Spleen (tissue), 11 donors: ENCODE results near the gene SCARB1. TPM values are rescaled to one million over a fixed set of nuclear protein-coding genes. Genes with fewer than 3 reads are reported as not detected.

Source experiments
- DNase-seq: peaks from one replicate; pipeline ENCODE4 v3.0.0-alpha.2; 2020
- H3K27ac ChIP-seq, 8 donors: fragments of 200-600 bp; sonication (generic) in 7 of 8; 1 replicate in 4 of 8; 2 replicates in 4 of 8; pipeline versions ENCODE4 v1.5.0 to v1.8.0; 2016 to 2021; ENCODE audit warnings: inconsistent platforms in 4 of 8, mild to moderate bottlenecking in 4 of 8, moderate library complexity in 1 of 8
- H3K27me3 ChIP-seq, 7 donors: fragments of 200-600 bp; sonication (generic) in 6 of 7; replicated peaks in 1 of 7; 1 replicate in 4 of 7; 2 replicates in 3 of 7; pipeline versions ENCODE4 v1.5.0 to v1.8.0; 2016 to 2021; ENCODE audit warnings: inconsistent platforms in 3 of 7, mild to moderate bottlenecking in 1 of 7
- H3K36me3 ChIP-seq, 6 donors: fragments of 200-600 bp; sonication (generic) in 5 of 6; 1 replicate in 4 of 6; 2 replicates in 2 of 6; pipeline versions ENCODE4 v1.5.0 to v1.8.0; 2016 to 2021; ENCODE audit warnings: inconsistent platforms in 2 of 6
- H3K4me1 ChIP-seq, 6 donors: fragments of 200-600 bp; sonication (generic) in 5 of 6; 1 replicate in 3 of 6; 2 replicates in 3 of 6; pipeline versions ENCODE4 v1.5.0 to v1.8.0; 2016 to 2021; ENCODE audit warnings: inconsistent platforms in 3 of 6
- H3K4me3 ChIP-seq, 8 donors: fragments of 200-600 bp; sonication (generic) in 7 of 8; 1 replicate in 4 of 8; 2 replicates in 4 of 8; pipeline versions ENCODE4 v1.5.0 to v1.8.0; 2016 to 2021; ENCODE audit warnings: inconsistent platforms in 4 of 8, mild to moderate bottlenecking in 4 of 8, moderate library complexity in 2 of 8
- H3K9me3 ChIP-seq, 8 donors: fragments of 200-600 bp; sonication (generic) in 7 of 8; 1 replicate in 4 of 8; 2 replicates in 4 of 8; pipeline versions ENCODE4 v1.5.0 to v1.8.0; 2016 to 2021; ENCODE audit warnings: inconsistent platforms in 4 of 8
- CTCF ChIP-seq, 11 experiments: fragments of 200-600 bp in 7 of 11; fragments of 450-650 bp in 4 of 11; sonication (generic) in 4 of 11; IDR thresholded peaks in 8 of 11; conservative IDR thresholded peaks in 3 of 11; 1 replicate in 7 of 11; 2 replicates in 4 of 11; pipeline versions ENCODE4 v1.4.0 to v1.8.0; 2016 to 2021; ENCODE audit warnings: antibody characterized with exemption in 11 of 11, inconsistent platforms in 4 of 11, mild to moderate bottlenecking in 1 of 11
- POLR2A ChIP-seq, 3 donors: fragments of 450-650 bp; IDR thresholded peaks; one replicate each; pipeline ENCODE4 v1.5.1; 2017; ENCODE audit warnings: antibody characterized with exemption in 3 of 3, mild to moderate bottlenecking in 1 of 3
- POLR2AphosphoS5 ChIP-seq, 3 donors: sonication (generic); formaldehyde crosslinking; IDR thresholded peaks; one replicate each; pipeline ENCODE4 v1.5.1; 2017; ENCODE audit warnings: antibody characterized with exemption in 3 of 3
- WGBS, 5 donors: extraction: QIAGEN DNeasy Blood & Tissue Kit in 3 of 5; methylation state at CpG; one replicate each; pipeline versions ENCODE4 v1.1.5 to v1.1.7; 2013 to 2018; 5-methylcytosine and 5-hydroxymethylcytosine counted together
- intact Hi-C: fragments of 100-400 bp; cut with DNase I; formaldehyde crosslinking; loops from one replicate; pipeline ENCODE4 v1.15.0; 2023; ENCODE audit warnings: low total_unique reads
- polyA plus RNA-seq, 3 donors: library from polyadenylated mRNA; stranded (reverse); fragments of 200-250 nt; gene quantifications; one replicate each; pipeline ENCODE4 v1.2.1, GENCODE V29; 2013
- total RNA-seq, 7 donors: library from RNA; depleted of rRNA in 3 of 7; stranded (reverse); fragments of >200 nt in 3 of 7; fragmentation: NEBNext Ultra II Directional in 4 of 7; extraction: Animal tissue kit (Norgen Biotek cat#: 25700) in 4 of 7; gene quantifications; one replicate each; pipeline versions ENCODE4 v1.1.0 to v1.2.1, GENCODE V29; 2016 to 2021
- donor health status: healthy with polysubstance abuse.
- donor health status: DM: no; HTN: no; CAD: no; lungs with moderate emphysema.
- donor health status: DM: no; HTN: no; CAD: no.
- donor health status: Bipolar disorder and iron deficiency.
- donor health status: healthy.
- donor health status: DM: no; HTN: no; CAD: no.
- donor health status: DM: yes; HTN: yes; CAD: no.

The SCARB1 gene
- total and polyA plus RNA-seq, 10 donors = 11.9 to 59.3 (median 24.3) TPM

DNA sequence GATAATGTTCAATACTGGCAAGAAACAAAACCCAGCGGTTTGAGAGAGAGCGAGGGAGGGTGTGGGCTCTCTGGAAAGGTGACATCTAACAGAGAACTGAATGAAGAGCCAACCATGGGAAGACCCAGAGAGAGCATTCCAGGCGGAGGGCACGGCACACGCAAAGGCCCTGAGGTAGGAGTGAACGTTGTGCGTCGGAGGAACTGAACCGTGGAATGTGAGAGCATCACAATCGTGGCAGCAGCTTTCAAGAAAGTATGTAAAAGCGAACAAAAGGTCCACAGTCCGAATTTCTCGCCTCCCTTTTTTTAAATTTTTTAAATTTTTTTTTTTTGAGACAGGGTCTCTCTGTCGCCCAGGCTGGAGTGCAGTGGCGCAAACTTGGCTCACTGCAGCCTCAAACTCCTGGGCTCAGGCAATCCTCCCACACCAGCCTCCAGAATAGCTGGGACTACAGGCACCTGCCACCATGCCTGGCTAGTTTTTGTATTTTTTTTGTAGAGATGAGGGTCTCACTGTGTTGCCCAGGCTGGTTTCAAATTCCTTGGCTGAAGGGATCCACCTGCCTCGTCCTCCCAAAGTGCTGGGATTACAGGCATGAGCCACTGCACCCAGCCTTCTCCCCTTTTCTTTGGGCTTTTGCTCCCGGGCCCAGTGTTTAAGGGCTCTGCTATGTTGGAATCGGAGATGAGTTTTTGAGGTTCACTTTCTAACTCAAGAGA is 15.3 kb upstream of the SCARB1 start:
- H3K36me3 ChIP-seq = no peaks in the 10 kb centered on the region
- no peak for TF ChIP-seq POLR2A (IDR thresholded peaks at IDR 0.05)
- TF ChIP-seq POLR2AphosphoS5 (IDR thresholded peaks at IDR 0.05) = no peak
- TF ChIP-seq CTCF (IDR thresholded peaks at IDR 0.05 in 8 of 11, conservative IDR thresholded peaks at IDR 0.05 in 3 of 11) = no peak
- intact Hi-C loops = no loop called here
- WGBS, 5 donors = 86 to 94% (median 92%) methylated on average over 18 of the region's 18 CpGs
- no peak overlapping the region for H3K4me3 ChIP-seq
- H3K4me1 ChIP-seq = peaks cover 0 to 36% (median 10%) of the 10 kb centered on the region in 6 donors
- H3K9me3 ChIP-seq = no peaks in the 10 kb centered on the region
- DNase-seq = no peak
- H3K27me3 ChIP-seq = no peaks in the 10 kb centered on the region
- no peak overlapping the region for H3K27ac ChIP-seq

DNA sequence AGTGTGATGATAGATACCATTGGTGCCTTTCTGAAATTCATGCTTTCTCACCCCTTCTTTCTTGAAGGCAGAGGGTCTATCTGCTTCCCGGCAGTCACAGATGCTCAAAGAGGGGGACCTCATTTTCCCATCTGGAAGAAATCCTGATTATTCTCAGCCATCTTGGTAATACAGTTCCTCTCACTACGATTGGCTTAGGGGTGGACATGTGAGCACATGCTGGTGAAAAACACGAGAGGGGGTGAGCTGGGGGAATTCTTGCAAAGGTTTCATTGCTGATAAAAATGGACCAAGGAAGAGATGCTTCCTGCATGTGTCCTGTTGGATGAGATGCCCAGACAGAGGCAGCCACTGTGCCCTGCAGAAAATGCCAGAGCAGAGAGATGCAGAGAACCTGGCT is 13.8 kb upstream of the SCARB1 start:
- no peaks in the 10 kb centered on the region for H3K9me3 ChIP-seq
- intact Hi-C loops = no loop called here
- WGBS, 5 donors = 76 to 95% (median 79%) methylated on average over 3 of the region's 3 CpGs

GRCh38 chr12:124876171-124876570 is 12.5 kb upstream of the SCARB1 start:
- 73 to 96% (median 94%) methylated on average over 2 of the region's 2 CpGs for WGBS, 5 donors
- no peak for DNase-seq
- Histone ChIP-seq H3K27ac (no peak overlapping the region), H3K27me3 (no peaks in the 10 kb centered on the region), H3K36me3 (no peaks in the 10 kb centered on the region), H3K9me3 (no peaks in the 10 kb centered on the region), H3K4me1 (peaks cover 0 to 9% (median 5%) of the 10 kb centered on the region in 6 donors), H3K4me3 (no peak overlapping the region)
- TF ChIP-seq CTCF (IDR thresholded peaks at IDR 0.05 in 8 of 11, conservative IDR thresholded peaks at IDR 0.05 in 3 of 11) = no peak
- TF ChIP-seq POLR2AphosphoS5 (IDR thresholded peaks at IDR 0.05) = no peak
- TF ChIP-seq POLR2A (IDR thresholded peaks at IDR 0.05) = no peak
- intact Hi-C loops = no loop called here

More for the DNA sequence above, 13.8 kb upstream of the SCARB1 start:
- Histone ChIP-seq H3K4me1 (peaks cover 0 to 22% (median 10%) of the 10 kb centered on the region in 6 donors), H3K27ac (no peak overlapping the region), H3K27me3 (no peaks in the 10 kb centered on the region), H3K4me3 (no peak overlapping the region), H3K36me3 (no peaks in the 10 kb centered on the region)
- TF ChIP-seq CTCF (IDR thresholded peaks at IDR 0.05 in 8 of 11, conservative IDR thresholded peaks at IDR 0.05 in 3 of 11) (no peak), POLR2A (IDR thresholded peaks at IDR 0.05) (no peak), POLR2AphosphoS5 (IDR thresholded peaks at IDR 0.05) (no peak)
- no peak for DNase-seq

DNA sequence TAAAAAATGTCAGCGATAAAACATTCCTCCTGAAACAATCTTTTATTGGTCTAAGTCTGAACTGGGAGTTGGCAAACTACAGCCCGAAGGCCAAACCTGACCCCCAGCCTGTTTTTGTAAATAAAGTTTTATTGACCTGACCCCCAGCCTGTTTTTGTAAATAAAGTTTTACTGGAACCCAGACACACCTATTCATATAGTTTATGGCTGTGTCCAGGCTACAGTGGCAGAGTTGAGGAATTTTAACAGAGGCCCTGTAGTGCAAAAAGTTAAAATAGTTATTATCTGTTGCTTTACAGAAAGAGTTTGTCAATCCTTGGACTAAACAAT is 12.1 kb upstream of the SCARB1 start:
- Histone ChIP-seq H3K4me1 (peaks cover 0 to 5% (median 1%) of the 10 kb centered on the region in 6 donors), H3K36me3 (no peaks in the 10 kb centered on the region), H3K27ac (no peak overlapping the region), H3K4me3 (no peak overlapping the region), H3K9me3 (no peaks in the 10 kb centered on the region), H3K27me3 (no peaks in the 10 kb centered on the region)
- 89 to 96% (median 93%) methylated on average over 2 of the region's 2 CpGs for WGBS, 5 donors
- intact Hi-C loops = no loop called here
- TF ChIP-seq CTCF (IDR thresholded peaks at IDR 0.05 in 8 of 11, conservative IDR thresholded peaks at IDR 0.05 in 3 of 11) (no peak), POLR2AphosphoS5 (IDR thresholded peaks at IDR 0.05) (no peak), POLR2A (IDR thresholded peaks at IDR 0.05) (no peak)
- DNase-seq = no peak
